IMR-90 (cell line): ENCODE results near the gene ACSL3. TPM values are rescaled to one million over a fixed set of nuclear protein-coding genes. Genes with fewer than 3 reads are reported as not detected.

ENCODE experiments used
- ATAC-seq: fragments of 200-7000 bp; cut with Tn5 transposase; 2 replicates; pipeline ENCODE4 v1.9.1; 2020; ENCODE audit warnings: low read depth, mild to moderate bottlenecking, moderate library complexity
- BruUV-seq: library from RNA; stranded (reverse); fragments of 400-500 nt; replicated peaks from 2 replicates; lab custom pipeline; 2021; lab: Mats Ljungman, UMichigan
- CTCF ChIA-PET: fragments of 300-600 bp; formaldehyde crosslinking; extraction: SDS; loops from one replicate; lab custom pipeline; 2021; ENCODE audit warnings: antibody characterized with exemption; lab: Yijun Ruan, JAX
- POLR2A ChIA-PET: fragments of 300-600 bp; sonication (Branson Sonifier 250); formaldehyde crosslinking; loops from one replicate; lab custom pipeline; 2022; ENCODE audit warnings: antibody characterized with exemption; ENCODE audit not compliant: unreplicated experiment; lab: Charles Lee
- DNase-seq: peaks from one replicate; pipeline ENCODE4 v3.0.0; 2013
- H2AFZ ChIP-seq: replicated peaks from 2 replicates; pipeline ENCODE3; 2013; ENCODE audit warnings: low read length, mild to moderate bottlenecking; ENCODE audit not compliant: poor library complexity
- H2AK5ac ChIP-seq: 2 replicates; pipeline ENCODE4 v1.6.1; 2013; ENCODE audit warnings: low read depth, low read length, inconsistent platforms
- H2AK9ac ChIP-seq: replicated peaks from 2 replicates; pipeline ENCODE3; 2013; ENCODE audit warnings: mild to moderate bottlenecking, low read depth, low read length, moderate library complexity; ENCODE audit not compliant: poor library complexity
- H2BK120ac ChIP-seq: 2 replicates; pipeline ENCODE4 v1.6.1; 2013; ENCODE audit warnings: low read depth, low read length, inconsistent platforms
- H2BK15ac ChIP-seq: 3 replicates; pipeline ENCODE4 v1.6.1; 2013; ENCODE audit warnings: low read depth, low read length, inconsistent platforms
- H2BK20ac ChIP-seq: 2 replicates; pipeline ENCODE4 v1.6.1; 2013; ENCODE audit warnings: low read depth, mild to moderate bottlenecking, inconsistent platforms, low read length, moderate library complexity
- H2BK5ac ChIP-seq: 2 replicates; pipeline ENCODE4 v1.6.1; 2013; ENCODE audit warnings: mild to moderate bottlenecking, low read depth, low read length, inconsistent platforms; ENCODE audit not compliant: poor library complexity, severe bottlenecking
- H3K14ac ChIP-seq: replicated peaks from 2 replicates; pipeline ENCODE4 v1.6.1; 2013; ENCODE audit warnings: low read depth, low read length, inconsistent platforms
- H3K18ac ChIP-seq: 2 replicates; pipeline ENCODE4 v1.6.1; 2013; ENCODE audit warnings: low read depth, low read length, control low read depth
- H3K23ac ChIP-seq: 2 replicates; pipeline ENCODE4 v1.6.1; 2013; ENCODE audit warnings: low read depth, low read length, inconsistent platforms
- H3K27ac ChIP-seq: 2 replicates; pipeline ENCODE4 v1.5.1; 2013; ENCODE audit warnings: mild to moderate bottlenecking, control low read depth, low read length; ENCODE audit not compliant: insufficient read depth
- H3K27me3 ChIP-seq: 2 replicates; pipeline ENCODE4 v1.6.1; 2013; ENCODE audit warnings: low read length; ENCODE audit not compliant: control insufficient read depth, insufficient read depth
- H3K36me3 ChIP-seq: 2 replicates; pipeline ENCODE4 v1.6.1; 2013; ENCODE audit warnings: low read length, mixed read lengths; ENCODE audit not compliant: control insufficient read depth, insufficient read depth
- H3K4ac ChIP-seq: 2 replicates; pipeline ENCODE4 v1.6.1; 2013; ENCODE audit warnings: low read depth, low read length, inconsistent platforms
- H3K4me1 ChIP-seq: 2 replicates; pipeline ENCODE4 v1.6.1; 2013; ENCODE audit warnings: low read length, mixed read lengths; ENCODE audit not compliant: control insufficient read depth, insufficient read depth
- H3K4me2 ChIP-seq: 2 replicates; pipeline ENCODE4 v1.6.1; 2013; ENCODE audit warnings: low read depth, mild to moderate bottlenecking, control low read depth, low read length, moderate library complexity
- H3K4me3 ChIP-seq: 2 replicates; pipeline ENCODE4 v1.5.1; 2013; ENCODE audit warnings: low read depth, mild to moderate bottlenecking, control low read depth, low read length, moderate library complexity; ENCODE audit not compliant: insufficient read depth
- H3K56ac ChIP-seq: 2 replicates; pipeline ENCODE4 v1.6.1; 2013; ENCODE audit warnings: low read length, inconsistent platforms; ENCODE audit not compliant: insufficient read depth; ENCODE audit errors: extremely low read depth
- H3K79me1 ChIP-seq, 2 experiments: 2 replicates each; pipeline ENCODE4 v1.6.1; 2013; ENCODE audit warnings: low read length in 2 of 2, inconsistent platforms in 1 of 2, low read depth in 1 of 2
- H3K9ac ChIP-seq: 2 replicates; pipeline ENCODE4 v1.6.1; 2013; ENCODE audit warnings: low read depth, low read length, control low read depth
- H3K9me1 ChIP-seq: 2 replicates; pipeline ENCODE4 v1.6.1; 2013; ENCODE audit warnings: low read length, inconsistent platforms; ENCODE audit not compliant: insufficient read depth
- H3K9me3 ChIP-seq: 2 replicates; pipeline ENCODE4 v1.6.1; 2013; ENCODE audit warnings: low read length; ENCODE audit not compliant: control insufficient read depth, insufficient read depth
- H4K20me1 ChIP-seq: 2 replicates; pipeline ENCODE4 v1.6.1; 2013; ENCODE audit warnings: low read length, inconsistent platforms; ENCODE audit not compliant: insufficient read depth
- H4K5ac ChIP-seq: 2 replicates; pipeline ENCODE4 v1.6.1; 2013; ENCODE audit warnings: mild to moderate bottlenecking, low read depth, low read length, control low read depth
- H4K8ac ChIP-seq, 2 experiments: 2 replicates each; pipeline ENCODE4 v1.6.1; 2013; ENCODE audit warnings: low read depth in 2 of 2, low read length in 2 of 2, control low read depth in 1 of 2, inconsistent platforms in 1 of 2
- H4K91ac ChIP-seq: 2 replicates; pipeline ENCODE4 v1.6.1; 2013; ENCODE audit warnings: low read depth, low read length, inconsistent platforms; ENCODE audit not compliant: insufficient read depth
- BHLHE40 ChIP-seq: fragments of 150-350 bp; IDR thresholded peaks from 2 replicates; pipeline ENCODE4 v1.6.1; 2016; ENCODE audit warnings: mild to moderate bottlenecking, low read depth, low read length
- FOS ChIP-seq: fragments of 150-350 bp; IDR thresholded peaks from 2 replicates; pipeline ENCODE4 v1.6.1; 2016; ENCODE audit warnings: low read depth, low read length
- RCOR1 ChIP-seq: IDR thresholded peaks from 2 replicates; pipeline ENCODE4 v1.6.1; 2012; ENCODE audit warnings: mild to moderate bottlenecking, low read length, improper control_type of control experiment; ENCODE audit not compliant: insufficient replicate concordance
- WGBS, 2 experiments: methylation state at CpG; one replicate each; pipeline versions ENCODE4 v1.1.5 to v1.1.7; 2013; ENCODE audit warnings: missing lambda C conversion rate in 2 of 2; ENCODE audit not compliant: insufficient read length in 1 of 2; ENCODE audit errors: extremely low coverage in 2 of 2; 5-methylcytosine and 5-hydroxymethylcytosine counted together
- dilution Hi-C: fragments of 300-500 bp; cut with HindIII; formaldehyde crosslinking; loops from one replicate; pipeline ENCODE4 v1.14.3; 2018; ENCODE audit warnings: low sequenced_read_pairs; ENCODE audit not compliant: unreplicated experiment
- in situ Hi-C: fragments of 300-500 bp; cut with MboI; formaldehyde crosslinking; loops from 3 replicates; pipeline ENCODE4 v1.14.3; 2019; ENCODE audit warnings: low sequenced_read_pairs, inconsistent platforms, mixed read lengths
- intact Hi-C: fragments of 100-400 bp; cut with micrococcal nuclease; formaldehyde crosslinking; loops from 2 replicates; pipeline ENCODE4 v1.10.0; 2022
- polyA plus RNA-seq, 3 experiments: library from polyadenylated mRNA; depleted of rRNA; stranded (reverse); fragments of >200 nt; gene quantifications; 2 replicates each; pipeline ENCODE4 v1.2.3, GENCODE V29; 2012; ENCODE audit warnings: low replicate concordance in 1 of 3
- total RNA-seq: library from RNA; depleted of rRNA; stranded (reverse); fragments of >200 nt; gene quantifications from 2 replicates; pipeline ENCODE4 v1.2.3, GENCODE V29; 2012

Gene ACSL3
- total and polyA plus RNA-seq, 2 of the 4 experiments (the other 2 are of a cell fraction) = 31.0 to 84.2 TPM

- intact Hi-C loops (loop anchor here (2.0 to 10.0 kb wide), 2 partner anchors 40 to 846 kb away; partner anchors contain the start of gene ACSL3), dilution Hi-C loops (no loop called here), in situ Hi-C loops (loop anchor here (5.0 kb wide), 1 partner anchor 208 kb away; no protein-coding TSS in a partner anchor)
- DNase-seq (peak; percentile 91), ATAC-seq (peak; percentile 66)
- peaks cover 20 to 38% of the 10 kb centered on the region in 2 experiments for H3K79me1 ChIP-seq
- H4K5ac ChIP-seq = peak overlapping the region; percentile 26; the same call in 1 of the 2 replicates
- TF ChIP-seq BHLHE40 (peak; percentile 20; the same call in 1 of the 2 replicates), RCOR1 (no peak), FOS (peak; percentile 81)
- no peak overlapping the region; the same call in 1 of the 2 replicates for H3K14ac ChIP-seq
- no TSS peak for BruUV-seq
- H3K4me1 ChIP-seq = peaks cover 23% of the 10 kb centered on the region
- peak overlapping the region; percentile 49 for H3K4ac ChIP-seq
- no peak overlapping the region for H2AFZ ChIP-seq
- peak overlapping the region; percentile 10 to 20; a peak in 2 of 4 replicates for H4K8ac ChIP-seq
- H3K9me1 ChIP-seq = peaks cover 17% of the 10 kb centered on the region
- H2BK5ac ChIP-seq = peak overlapping the region; percentile 71
- H2AK9ac ChIP-seq = no peak overlapping the region
- peak overlapping the region; percentile 58; the same call in 1 of the 3 replicates for H2BK15ac ChIP-seq
- ChIA-PET CTCF (interaction anchor here (1.0 to 1.4 kb wide), 2 partner anchors 71 to 210 kb away, joined by 3 read pairs; no protein-coding TSS in a partner anchor), POLR2A (no interaction called here)
- no CpG with 5 or more reads among the region's 2 CpGs for WGBS, 2 experiments
- no peaks in the 10 kb centered on the region for H3K9me3 ChIP-seq
- peaks cover 4% of the 10 kb centered on the region; the same call in 1 of the 2 replicates for H3K36me3 ChIP-seq
- H3K18ac ChIP-seq = peak overlapping the region; percentile 68
- peak overlapping the region; percentile 89 for H3K4me2 ChIP-seq
- H2AK5ac ChIP-seq = peak overlapping the region; percentile 62; the same call in 1 of the 2 replicates
- H4K91ac ChIP-seq = peak overlapping the region; percentile 65
- peak overlapping the region; percentile 92; the same call in 1 of the 2 replicates for H3K27ac ChIP-seq
- peak overlapping the region; percentile 49 for H2BK120ac ChIP-seq
- H3K56ac ChIP-seq = no peak overlapping the region
- H2BK20ac ChIP-seq = peak overlapping the region; percentile 30
- H3K27me3 ChIP-seq = no peaks in the 10 kb centered on the region
- H3K23ac ChIP-seq = peak overlapping the region; percentile 36; the same call in 1 of the 2 replicates
- peaks cover 33% of the 10 kb centered on the region for H4K20me1 ChIP-seq
- H3K9ac ChIP-seq = no peak overlapping the region
- peak overlapping the region; percentile 1; the same call in 1 of the 2 replicates for H3K4me3 ChIP-seq
Observed at GRCh38 chr2:222900354-222900753, 39.5 kb downstream of the ACSL3 start.
